Stromal cell of bone marrow (primary cell): ENCODE data around the gene MEGF11.

Experiments used
- DNase-seq: peaks from one replicate; pipeline ENCODE4 v3.0.0-alpha.2; 2012; ENCODE audit warnings: low read depth

The MEGF11 gene

DNA sequence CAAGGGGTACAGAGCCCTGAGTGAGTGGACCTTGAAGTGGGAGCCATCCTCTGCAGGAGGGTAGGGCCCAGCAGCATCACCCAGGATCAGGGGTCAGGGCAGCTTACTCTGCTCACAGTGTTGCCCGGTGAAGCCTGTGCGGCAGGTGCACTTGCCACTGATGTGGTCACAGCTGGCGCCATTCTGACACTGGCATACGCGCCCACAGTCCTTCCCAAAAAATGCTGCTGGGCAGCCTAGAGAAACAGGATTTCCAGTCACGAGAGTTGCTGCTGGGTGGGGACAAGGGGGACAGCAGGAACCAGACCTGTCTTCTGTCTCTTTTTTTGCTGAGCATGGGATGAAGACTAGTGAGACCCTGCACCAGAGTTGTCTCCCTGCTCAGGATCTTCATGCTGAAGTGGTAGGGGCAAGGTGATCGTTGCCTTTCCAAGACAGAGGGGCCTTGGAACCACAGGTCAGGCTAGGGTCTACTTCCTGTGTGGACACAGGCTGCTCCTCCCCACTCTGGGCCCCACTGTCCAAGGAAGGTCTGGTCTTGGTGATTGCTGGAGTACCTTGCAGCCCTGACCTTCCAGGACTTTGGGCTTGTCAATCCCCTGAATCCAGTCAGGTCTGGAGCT, 337.4 kb downstream of the MEGF11 start:
- DNase-seq: no peak

DNA sequence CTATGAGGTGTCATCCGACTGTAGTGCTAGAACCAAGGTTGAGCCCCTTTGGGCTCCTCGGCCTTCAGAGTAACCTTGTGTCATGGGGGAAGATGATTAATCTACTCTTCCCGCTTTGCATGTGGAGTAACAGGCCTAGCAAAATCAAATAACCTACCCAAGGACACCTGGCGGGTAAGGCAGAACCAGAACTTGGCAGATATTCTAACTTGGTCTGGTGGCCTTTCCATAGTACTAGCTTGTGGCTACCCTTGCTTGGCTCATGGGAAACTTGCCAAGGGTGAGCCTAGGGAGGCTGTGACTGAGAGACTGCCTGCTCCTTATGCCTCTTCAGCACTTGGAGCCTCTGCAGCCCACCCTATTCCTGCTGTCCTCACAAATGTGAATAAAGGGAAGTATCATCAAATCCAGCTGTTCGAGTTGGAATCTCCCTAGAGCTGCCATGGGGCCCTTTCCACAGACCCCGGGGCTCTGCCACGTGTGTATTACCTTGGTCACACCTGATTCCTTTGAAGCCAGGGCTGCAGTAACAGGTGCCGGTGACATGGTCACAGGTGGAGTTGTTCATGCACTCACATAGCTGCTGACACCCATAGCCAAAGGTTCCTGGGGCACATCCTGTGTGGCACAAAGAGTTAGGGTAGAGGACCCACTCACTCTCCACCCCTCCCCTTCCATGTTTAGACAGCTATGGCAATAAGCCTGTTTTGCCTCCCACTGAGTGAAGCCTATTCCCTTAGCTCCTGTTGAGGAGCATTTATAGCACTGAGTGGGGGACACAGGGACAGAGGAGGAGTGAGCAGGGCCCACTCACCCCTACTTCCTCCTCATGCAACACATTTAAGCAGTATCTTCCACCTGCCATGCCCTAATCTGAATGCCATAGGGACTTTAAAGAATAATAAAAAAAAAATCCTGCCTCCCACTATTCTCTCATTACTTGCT, 338.3 kb downstream of the MEGF11 start:
- DNase-seq: no peak

- DNase-seq: no peak
Observed at GRCh38 chr15:65914386-65914785, 339.2 kb downstream of the MEGF11 start.

- no peak for DNase-seq
Observed at GRCh38 chr15:65913631-65914199, 339.8 kb downstream of the MEGF11 start.

DNA sequence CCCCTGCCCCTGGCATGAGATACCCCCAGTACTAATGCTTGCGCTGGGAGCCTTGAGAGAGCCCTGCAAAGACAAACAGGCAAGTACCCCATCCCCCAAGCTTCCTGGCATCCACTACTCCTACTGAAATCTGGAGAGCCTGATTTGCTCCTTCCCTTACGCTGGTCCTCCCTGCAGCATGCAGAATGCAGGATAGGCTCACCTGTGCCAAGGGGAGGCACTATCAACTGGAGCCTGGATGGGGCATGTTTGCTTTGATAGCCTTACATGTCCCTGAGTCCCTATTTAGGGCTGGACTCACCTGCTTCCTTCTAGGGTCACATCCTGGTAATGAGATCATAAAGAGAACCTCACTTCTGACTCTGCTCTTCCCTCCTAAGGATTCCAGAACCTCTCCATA, 341.3 kb downstream of the MEGF11 start:
- DNase-seq: no peak

GRCh38 chr15:65910341-65910740, 343.2 kb downstream of the MEGF11 start:
- no peak for DNase-seq

DNA sequence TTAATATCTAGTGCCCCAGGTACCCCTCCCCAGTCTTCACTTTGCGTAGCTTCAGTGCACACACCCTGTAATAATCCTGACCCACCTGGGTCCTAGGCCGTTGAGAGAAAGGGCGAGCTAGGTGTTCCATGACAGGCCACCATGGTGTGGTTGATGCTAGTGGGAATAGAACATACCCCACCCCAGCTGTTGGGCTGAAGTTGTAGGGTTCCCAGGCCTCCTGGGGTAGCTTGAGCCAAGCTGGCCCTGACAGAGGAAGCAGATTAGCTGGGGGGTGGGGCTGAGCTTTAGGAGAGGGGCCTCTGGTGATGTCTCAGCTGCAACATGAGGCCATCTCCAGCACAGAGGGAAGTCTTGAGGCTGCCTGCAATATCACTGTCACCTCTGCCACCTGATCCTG, 343.7 kb downstream of the MEGF11 start:
- no peak for DNase-seq

GRCh38 chr15:65908876-65909275, 344.7 kb downstream of the MEGF11 start:
- no peak for DNase-seq

GRCh38 chr15:65907661-65908060, 345.9 kb downstream of the MEGF11 start:
- DNase-seq: no peak

DNA sequence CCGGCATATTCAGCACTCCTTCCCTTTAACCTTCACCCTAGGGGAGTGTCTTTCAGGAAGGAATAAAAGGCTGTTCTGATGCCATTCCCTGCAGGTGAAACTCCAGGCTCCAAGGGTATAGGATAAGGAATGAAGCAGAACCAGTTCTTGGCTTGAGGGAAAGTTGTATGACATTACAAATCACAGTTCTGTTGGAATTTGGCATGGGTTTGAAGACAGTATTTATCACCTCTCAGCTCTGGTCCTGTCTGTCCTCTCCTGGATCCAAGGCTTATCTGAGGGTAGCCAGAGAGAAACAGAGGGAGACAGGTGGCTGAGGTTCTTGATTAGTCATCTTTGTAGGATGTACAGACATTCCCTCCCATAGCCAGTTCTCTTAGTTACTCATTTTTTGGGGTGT, 347.2 kb downstream of the MEGF11 start:
- no peak for DNase-seq

DNA sequence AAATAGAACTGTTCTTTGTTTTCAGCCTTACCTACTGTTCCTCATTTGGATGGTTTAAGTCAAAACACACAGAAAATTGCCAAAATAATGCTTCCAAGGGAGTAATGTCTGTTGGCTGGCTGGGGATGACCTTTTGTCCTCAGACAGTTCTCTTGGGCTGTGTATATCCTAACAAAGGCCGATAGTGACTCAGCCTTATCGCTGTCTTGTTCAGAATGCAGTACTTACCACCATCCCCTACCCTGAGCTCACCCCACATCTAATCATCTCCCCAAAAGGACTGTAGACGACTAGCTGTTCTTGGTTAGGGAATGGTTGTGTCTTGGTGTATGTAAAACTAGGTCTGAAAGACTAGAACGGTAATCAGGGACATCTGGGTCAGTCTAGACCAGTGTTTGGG, 349.2 kb downstream of the MEGF11 start:
- no peak for DNase-seq

DNA sequence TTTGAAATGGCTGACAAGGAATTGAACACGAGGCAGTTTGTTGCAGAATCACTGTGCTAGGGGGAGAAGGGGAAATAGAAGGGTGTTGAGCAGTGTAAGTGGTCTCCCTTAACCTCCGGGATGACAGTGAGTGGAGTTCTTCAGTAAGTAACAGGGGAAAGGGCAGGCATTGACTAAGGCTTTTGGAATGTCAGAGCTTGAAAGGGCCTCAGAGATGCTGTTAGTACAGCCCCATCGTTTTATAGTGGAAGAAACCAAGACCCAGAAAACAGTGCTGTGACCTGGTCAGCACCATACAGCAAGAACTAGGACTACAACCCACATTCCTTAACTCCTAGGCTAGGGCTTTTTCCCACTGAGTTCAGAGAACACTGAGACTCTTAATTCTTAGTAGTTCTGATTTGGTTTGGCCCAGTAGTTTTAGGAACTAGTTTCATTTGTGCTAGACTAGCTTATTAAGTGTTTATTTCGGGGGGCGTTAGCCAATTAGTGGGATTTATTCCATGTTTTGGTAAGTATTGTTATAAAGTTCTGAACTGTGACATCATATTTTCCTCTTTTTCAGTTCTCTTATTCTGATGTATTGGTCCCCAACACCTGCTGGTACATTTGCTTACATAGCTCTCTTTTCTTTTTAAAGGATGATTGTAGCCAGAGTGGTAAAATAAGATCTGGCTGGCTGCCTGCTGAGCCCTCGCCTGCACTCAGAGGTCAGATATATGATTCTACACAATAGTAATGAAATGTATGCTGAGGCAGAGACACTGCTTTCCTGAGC, 350.1 kb downstream of the MEGF11 start:
- DNase-seq: no peak

DNA sequence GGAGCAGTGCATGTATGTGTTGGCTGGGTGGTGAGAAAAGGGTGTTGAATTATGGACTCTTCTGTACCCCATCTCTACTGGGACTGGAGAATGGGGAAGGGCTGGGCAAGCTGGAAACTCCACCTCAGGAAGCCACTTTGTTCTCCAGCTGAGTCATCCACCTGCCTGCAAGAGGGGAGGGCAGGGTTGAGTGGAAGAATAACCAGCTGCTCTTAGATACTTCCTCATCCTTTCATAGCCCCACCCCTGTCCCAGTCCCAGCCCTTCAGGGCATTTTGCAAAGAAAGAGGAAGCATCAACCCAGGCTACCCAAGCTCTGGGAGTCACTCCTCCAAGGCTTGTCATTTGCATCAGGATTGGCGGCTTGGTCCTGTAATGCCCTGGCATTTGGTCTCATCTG, 351.2 kb downstream of the MEGF11 start:
- no peak for DNase-seq

DNA sequence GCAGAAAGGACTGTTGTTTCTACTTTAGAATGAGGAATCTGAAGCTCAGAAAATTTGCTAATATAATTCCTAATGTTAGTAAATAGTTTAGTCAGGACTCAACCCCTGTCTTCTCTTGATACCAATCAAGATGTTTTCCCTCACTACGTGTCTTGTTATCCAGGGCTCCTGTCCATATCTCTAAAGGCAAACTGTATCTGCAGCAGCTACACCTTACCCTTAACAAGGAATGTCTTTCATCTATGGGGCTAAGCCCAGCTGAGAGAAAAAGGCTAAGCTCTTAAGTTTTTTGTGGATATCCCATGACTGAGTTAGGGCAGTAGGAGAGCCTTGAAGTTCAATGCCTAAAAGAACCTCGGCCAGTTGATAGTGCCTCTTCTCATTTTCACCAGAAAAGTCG, 351.7 kb downstream of the MEGF11 start:
- no peak for DNase-seq

GRCh38 chr15:65901336-65901735, 352.2 kb downstream of the MEGF11 start:
- no peak for DNase-seq

DNA sequence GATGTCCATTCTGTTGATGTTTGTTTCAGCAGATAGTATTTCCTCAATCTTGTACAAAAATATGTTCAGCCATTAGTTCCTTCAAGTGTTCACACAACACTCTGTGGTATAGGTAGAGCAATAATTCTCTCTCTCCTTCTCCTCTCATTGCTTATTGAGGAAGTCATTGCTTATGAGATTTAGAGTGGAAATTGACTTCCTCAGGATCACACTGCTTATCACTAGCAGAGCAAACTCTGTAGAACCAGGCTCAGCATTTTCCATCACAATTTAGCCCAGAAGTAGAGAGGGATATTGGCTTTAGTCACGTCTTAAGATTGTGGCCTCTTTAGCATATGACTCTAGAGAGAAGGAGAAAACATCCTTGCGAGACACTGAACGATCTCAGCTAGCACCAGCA, 353.1 kb downstream of the MEGF11 start:
- DNase-seq: no peak

GRCh38 chr15:65896236-65896635, 357.3 kb downstream of the MEGF11 start:
- DNase-seq: no peak

DNA sequence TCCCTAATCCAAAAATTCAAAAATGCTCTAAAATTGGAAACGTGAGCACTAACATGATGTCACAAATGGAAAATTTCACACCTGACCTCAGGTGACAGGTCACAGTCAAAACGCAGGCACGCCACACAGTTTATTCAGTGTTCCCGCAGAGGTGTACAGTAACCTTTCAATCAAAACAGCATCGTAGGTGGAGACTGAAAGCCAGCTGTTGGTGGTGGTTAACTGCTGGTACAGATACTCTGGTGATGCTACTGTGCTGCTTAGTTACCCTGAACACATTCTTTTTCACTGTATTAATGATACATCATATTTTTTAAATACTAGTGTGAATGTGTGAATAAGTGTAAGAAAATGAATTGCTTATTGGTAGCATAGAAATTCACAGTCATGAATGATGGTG, 360.5 kb downstream of the MEGF11 start:
- no peak for DNase-seq

GRCh38 chr15:65888981-65889380, 364.6 kb downstream of the MEGF11 start:
- no peak for DNase-seq

- DNase-seq: no peak
Observed at GRCh38 chr15:65887565-65887964, 366.0 kb downstream of the MEGF11 start.

DNA sequence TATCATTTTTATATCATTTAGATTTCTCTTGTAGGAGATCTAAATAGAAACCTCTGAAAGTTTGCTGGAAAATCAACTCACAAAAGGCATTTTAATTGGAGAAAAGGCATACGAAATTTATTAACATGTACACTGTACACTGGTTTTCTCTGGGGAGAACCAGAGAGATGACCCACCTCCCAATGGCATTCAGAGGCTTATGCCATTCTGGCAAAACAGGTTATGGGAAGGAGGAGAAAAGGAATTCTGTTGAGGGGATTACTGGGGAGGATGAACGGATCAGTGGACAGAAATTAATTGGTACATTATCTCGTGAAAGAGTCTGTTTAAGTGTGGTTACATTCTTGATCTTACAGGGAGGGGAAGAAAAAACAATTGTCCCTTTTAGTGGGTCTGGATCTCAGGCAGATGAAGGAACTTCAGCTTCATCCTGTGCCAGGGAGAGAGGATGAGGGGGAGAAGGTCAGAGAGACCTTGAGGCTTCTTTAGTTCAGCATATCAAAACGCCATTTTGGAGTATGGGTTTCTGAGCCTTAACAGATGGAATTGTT, 367.8 kb downstream of the MEGF11 start:
- no peak for DNase-seq

DNA sequence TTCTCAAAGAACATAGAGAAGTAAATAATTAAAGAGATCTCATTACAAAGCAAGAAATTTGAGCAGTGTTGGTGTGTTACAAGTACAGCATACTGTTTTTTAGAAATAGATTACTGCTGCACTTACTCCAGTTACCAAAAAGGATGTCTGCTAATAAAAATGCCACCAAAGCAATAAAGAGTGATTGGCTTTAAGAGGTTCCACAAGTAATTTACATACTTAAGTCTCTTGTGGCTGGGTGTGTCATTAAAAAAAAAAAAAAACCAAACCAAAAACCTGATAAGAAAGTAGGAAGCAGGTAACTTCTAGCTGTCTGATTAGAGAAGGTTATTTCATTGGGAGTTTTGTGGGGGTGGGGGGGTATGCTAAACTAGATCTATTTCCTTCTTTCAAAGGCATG, 369.0 kb downstream of the MEGF11 start:
- no peak for DNase-seq
